Measurements from ENCODE around the gene CYP2A13.
A peak's percentile ranks its signal among the peaks of the same experiment; 100 is the strongest.
"Not testable (repeated sequence)": the region's sequence is repeated elsewhere in the genome, so short reads cannot be mapped to it uniquely, and the experiment has no call there.

Gene CYP2A13

GRCh38 chr19:41114132-41114531 is 25.9 kb downstream of the CYP2A13 start, which contains the start of gene CYP2F1:
TSS of gene CYP2F1 (plus strand) at chr19:41114432. CDS start at chr19:41116189, 1,757 bp downstream.
- DNase-seq (ENCODE audit: insufficient read length, low spot score) (no peak), FAIRE-seq (no peak)
- TF ChIP-seq POLR2AphosphoS5 (IDR thresholded peaks at IDR 0.05; ENCODE audit: low read depth, low read length): no peak
- TF ChIP-seq POU2F2 (IDR thresholded peaks at IDR 0.05; ENCODE audit: low read depth, low read length): no peak
- no peak for TF ChIP-seq POLR2A (IDR thresholded peaks at IDR 0.05; ENCODE audit: low read depth, low read length)
- no peak for TF ChIP-seq TAF1 (IDR thresholded peaks at IDR 0.05; ENCODE audit: low read depth, low read length)
- no peak for TF ChIP-seq SPI1 (IDR thresholded peaks at IDR 0.05; ENCODE audit: low read depth, low read length)
- TF ChIP-seq PAX5 (IDR thresholded peaks at IDR 0.05; ENCODE audit: insufficient read depth, low read length, severe bottlenecking): no peak

- FAIRE-seq: no peak
- TF ChIP-seq SPI1 (IDR thresholded peaks at IDR 0.05; ENCODE audit: low read depth, low read length) (no peak), POLR2AphosphoS5 (IDR thresholded peaks at IDR 0.05; ENCODE audit: low read depth, low read length) (no peak), PAX5 (IDR thresholded peaks at IDR 0.05; ENCODE audit: insufficient read depth, low read length, severe bottlenecking) (no peak), POU2F2 (IDR thresholded peaks at IDR 0.05; ENCODE audit: low read depth, low read length) (no peak), TAF1 (IDR thresholded peaks at IDR 0.05; ENCODE audit: low read depth, low read length) (no peak), POLR2A (IDR thresholded peaks at IDR 0.05; ENCODE audit: low read depth, low read length) (no peak)
- DNase-seq (ENCODE audit: insufficient read length, low spot score): no peak
These were observed 28.0 kb downstream of the CYP2A13 start for GRCh38 chr19:41116261-41116660.

GRCh38 chr19:41120929-41121911 is 33.0 kb downstream of the CYP2A13 start:
- FAIRE-seq: peak; percentile 69
- not testable (repeated sequence) for DNase-seq (ENCODE audit: insufficient read length, low spot score)

GRCh38 chr19:41122846-41123245 is 34.6 kb downstream of the CYP2A13 start:
- not testable (repeated sequence) for DNase-seq (ENCODE audit: insufficient read length, low spot score); FAIRE-seq

GRCh38 chr19:41123716-41124294 is 35.6 kb downstream of the CYP2A13 start:
- no peak for FAIRE-seq
- no peak for DNase-seq (ENCODE audit: insufficient read length, low spot score)
- TF ChIP-seq POLR2A (IDR thresholded peaks at IDR 0.05; ENCODE audit: low read depth, low read length) (no peak), SPI1 (IDR thresholded peaks at IDR 0.05; ENCODE audit: low read depth, low read length) (no peak), POLR2AphosphoS5 (IDR thresholded peaks at IDR 0.05; ENCODE audit: low read depth, low read length) (no peak), TAF1 (IDR thresholded peaks at IDR 0.05; ENCODE audit: low read depth, low read length) (no peak), PAX5 (IDR thresholded peaks at IDR 0.05; ENCODE audit: insufficient read depth, low read length, severe bottlenecking) (no peak), POU2F2 (IDR thresholded peaks at IDR 0.05; ENCODE audit: low read depth, low read length) (no peak)

GRCh38 chr19:41126765-41127203 is 38.5 kb downstream of the CYP2A13 start:
- peak; percentile 88 for FAIRE-seq
- DNase-seq (ENCODE audit: insufficient read length, low spot score): not testable (repeated sequence)

- not testable (repeated sequence) for DNase-seq (ENCODE audit: insufficient read length, low spot score); FAIRE-seq
These were observed 39.1 kb downstream of the CYP2A13 start for GRCh38 chr19:41127362-41127761.

GRCh38 chr19:41127801-41128300 is 39.6 kb downstream of the CYP2A13 start:
- FAIRE-seq: peak; percentile 89
- DNase-seq (ENCODE audit: insufficient read length, low spot score): not testable (repeated sequence)

- DNase-seq (ENCODE audit: insufficient read length, low spot score) (no peak), FAIRE-seq (no peak)
- TF ChIP-seq POLR2AphosphoS5 (IDR thresholded peaks at IDR 0.05; ENCODE audit: low read depth, low read length) (no peak), PAX5 (IDR thresholded peaks at IDR 0.05; ENCODE audit: insufficient read depth, low read length, severe bottlenecking) (no peak), POU2F2 (IDR thresholded peaks at IDR 0.05; ENCODE audit: low read depth, low read length) (no peak), POLR2A (IDR thresholded peaks at IDR 0.05; ENCODE audit: low read depth, low read length) (no peak), SPI1 (IDR thresholded peaks at IDR 0.05; ENCODE audit: low read depth, low read length) (no peak), TAF1 (IDR thresholded peaks at IDR 0.05; ENCODE audit: low read depth, low read length) (no peak)
These were observed 40.4 kb downstream of the CYP2A13 start for GRCh38 chr19:41128692-41129091.

GRCh38 chr19:41131186-41131585 is 42.9 kb downstream of the CYP2A13 start:
- TF ChIP-seq POLR2A (IDR thresholded peaks at IDR 0.05; ENCODE audit: low read depth, low read length): no peak
- TF ChIP-seq PAX5 (IDR thresholded peaks at IDR 0.05; ENCODE audit: insufficient read depth, low read length, severe bottlenecking): no peak
- TF ChIP-seq SPI1 (IDR thresholded peaks at IDR 0.05; ENCODE audit: low read depth, low read length): no peak
- TF ChIP-seq TAF1 (IDR thresholded peaks at IDR 0.05; ENCODE audit: low read depth, low read length): no peak
- no peak for TF ChIP-seq POU2F2 (IDR thresholded peaks at IDR 0.05; ENCODE audit: low read depth, low read length)
- TF ChIP-seq POLR2AphosphoS5 (IDR thresholded peaks at IDR 0.05; ENCODE audit: low read depth, low read length): no peak
- no peak for DNase-seq (ENCODE audit: insufficient read length, low spot score)
- FAIRE-seq: no peak

GRCh38 chr19:41133260-41133659 is 45.0 kb downstream of the CYP2A13 start:
- TF ChIP-seq SPI1 (IDR thresholded peaks at IDR 0.05; ENCODE audit: low read depth, low read length) (no peak), TAF1 (IDR thresholded peaks at IDR 0.05; ENCODE audit: low read depth, low read length) (no peak), POLR2A (IDR thresholded peaks at IDR 0.05; ENCODE audit: low read depth, low read length) (no peak), PAX5 (IDR thresholded peaks at IDR 0.05; ENCODE audit: insufficient read depth, low read length, severe bottlenecking) (no peak), POU2F2 (IDR thresholded peaks at IDR 0.05; ENCODE audit: low read depth, low read length) (no peak), POLR2AphosphoS5 (IDR thresholded peaks at IDR 0.05; ENCODE audit: low read depth, low read length) (no peak)
- DNase-seq (ENCODE audit: insufficient read length, low spot score): no peak
- FAIRE-seq: no peak

Measured in GM12891 (cell line).